ENCODE results near the gene VDAC2. TPM values are rescaled to one million over a fixed set of nuclear protein-coding genes. Genes with fewer than 3 reads are reported as not detected.

The VDAC2 gene
- total RNA-seq, 4 donors from 2014 or later: 118 to 152 (median 138) TPM

GRCh38 chr10:75235375-75236177, 25.0 kb downstream of the VDAC2 start, which contains the start of gene COMTD1:
Gene COMTD1, minus strand, starts transcription at chr10:75235957. Its CDS starts 29 bp downstream, at chr10:75235928.
- no peaks in the 10 kb centered on the region for H3K9me3 ChIP-seq
- H3K27me3 ChIP-seq: no peaks in the 10 kb centered on the region
- TF ChIP-seq CTCF (IDR thresholded peaks at IDR 0.05): peak; percentile 100
- peak in 1 of 2 donors; percentile 51 for TF ChIP-seq POLR2A (IDR thresholded peaks at IDR 0.05)
- peak within 1 kb of the TSS; percentile 81 to 92 (median 87) for H3K27ac ChIP-seq
- DNase-seq: peak; percentile 93 to 98 (median 98)
- peaks cover 0 to 29% (median 0%) of the 10 kb centered on the region in 3 donors for H3K36me3 ChIP-seq
- peak within 1 kb of the TSS; percentile 68 to 85 (median 72) for H3K4me3 ChIP-seq
- H3K4me1 ChIP-seq: peaks cover 0 to 30% (median 5%) of the 10 kb centered on the region in 4 donors

GRCh38 chr10:75236178-75236825, 25.7 kb downstream of the VDAC2 start:
- Histone ChIP-seq H3K9me3 (no peaks in the 10 kb centered on the region), H3K27ac (peak overlapping the region in 3 of 4 donors; percentile 81 to 92 (median 91)), H3K27me3 (no peaks in the 10 kb centered on the region), H3K4me1 (peaks cover 0 to 30% (median 5%) of the 10 kb centered on the region in 4 donors), H3K36me3 (peaks cover 0 to 22% (median 0%) of the 10 kb centered on the region in 3 donors), H3K4me3 (peak overlapping the region in 3 of 4 donors; percentile 68 to 85 (median 74))
- DNase-seq: no peak
- TF ChIP-seq POLR2A (IDR thresholded peaks at IDR 0.05) (no peak), CTCF (IDR thresholded peaks at IDR 0.05) (no peak)

- Histone ChIP-seq H3K27me3 (no peaks in the 10 kb centered on the region), H3K9me3 (no peaks in the 10 kb centered on the region), H3K36me3 (peaks cover 0 to under 1% (median 0%) of the 10 kb centered on the region in 3 donors), H3K4me1 (peaks cover 0 to 29% (median 4%) of the 10 kb centered on the region in 4 donors), H3K27ac (peak overlapping the region in 2 of 4 donors; percentile 68 to 92), H3K4me3 (no peak overlapping the region)
- TF ChIP-seq CTCF (IDR thresholded peaks at IDR 0.05) (no peak), POLR2A (IDR thresholded peaks at IDR 0.05) (no peak)
- peak in 1 of 3 donors; percentile 85 for DNase-seq
These were observed 27.8 kb downstream of the VDAC2 start for GRCh38 chr10:75238182-75239095.

GRCh38 chr10:75239096-75239790, 28.6 kb downstream of the VDAC2 start:
- no peak for TF ChIP-seq POLR2A (IDR thresholded peaks at IDR 0.05)
- TF ChIP-seq CTCF (IDR thresholded peaks at IDR 0.05): no peak
- Histone ChIP-seq H3K4me3 (no peak overlapping the region), H3K4me1 (peaks cover 0 to 30% (median 2%) of the 10 kb centered on the region in 4 donors), H3K9me3 (no peaks in the 10 kb centered on the region), H3K36me3 (no peaks in the 10 kb centered on the region), H3K27ac (no peak overlapping the region), H3K27me3 (no peaks in the 10 kb centered on the region)
- DNase-seq: no peak

Measured in Peyer's patch (tissue), 4 donors.